HepG2 (cell line): ENCODE results near the gene PROKR1. TPM values are rescaled to one million over a fixed set of nuclear protein-coding genes. Genes with fewer than 3 reads are reported as not detected.

Experiments used
- ATAC-seq: fragments of 200-7000 bp; cut with Tn5 transposase; 3 replicates; pipeline ENCODE4 v1.9.1; 2020; ENCODE audit warnings: mild to moderate bottlenecking, moderate library complexity
- BruUV-seq: library from RNA; stranded (reverse); fragments of 400-500 nt; replicated peaks from 2 replicates; lab custom pipeline; 2021; lab: Mats Ljungman, UMichigan
- CTCF ChIA-PET: fragments of 300-600 bp; formaldehyde crosslinking; extraction: SDS; loops from one replicate; lab custom pipeline; 2021; ENCODE audit warnings: low total read pairs, inconsistent platforms, low intra/inter-chr PET ratio; lab: Yijun Ruan, JAX
- POLR2A ChIA-PET: fragments of 350-600 bp; sonication (Branson Sonifier 250); formaldehyde crosslinking; loops from one replicate; lab custom pipeline; 2020; ENCODE audit warnings: antibody characterized with exemption, inconsistent platforms; lab: Yijun Ruan, JAX
- DNase-seq: peaks from one replicate; pipeline ENCODE4 v3.0.0-alpha.2; 2015; ENCODE audit warnings: low spot score
- FAIRE-seq: peaks from 3 replicates; lab custom pipeline; 2011; peaks lifted over from hg19 to GRCh38; lab: Jason Lieb, UNC
- H2AFZ ChIP-seq: one replicate; pipeline ENCODE4 v1.6.1; 2011; ENCODE audit warnings: low read length, inconsistent platforms
- H3K27ac ChIP-seq: fragments of 300-600 bp; 3 replicates; pipeline ENCODE4 v1.8.0; 2011; ENCODE audit warnings: mixed run types, mild to moderate bottlenecking, mixed read lengths, low read length, inconsistent platforms; ENCODE audit not compliant: insufficient read depth; ENCODE audit errors: extremely low read length
- H3K27me3 ChIP-seq, 2 experiments: fragments of 200-600 bp in 1 of 2; 2 replicates in 1 of 2; 3 replicates in 1 of 2; pipeline versions ENCODE4 v1.6.0 to v1.8.0; 2011; ENCODE audit warnings: low read length in 2 of 2, mild to moderate bottlenecking in 2 of 2, moderate library complexity in 2 of 2, inconsistent platforms in 1 of 2; ENCODE audit not compliant: insufficient read depth in 2 of 2, control insufficient read depth in 1 of 2
- H3K36me3 ChIP-seq, 2 experiments: fragments of 200-600 bp in 1 of 2; replicated peaks in 1 of 2; 2 replicates in 1 of 2; 3 replicates in 1 of 2; pipeline versions ENCODE4 v1.5.1 to v1.8.0; 2011; ENCODE audit warnings: low read length in 2 of 2, inconsistent platforms in 1 of 2; ENCODE audit not compliant: insufficient read depth in 2 of 2, control insufficient read depth in 1 of 2
- H3K4me1 ChIP-seq: 2 replicates; pipeline ENCODE4 v1.5.1; 2012; ENCODE audit warnings: low read length, inconsistent platforms; ENCODE audit not compliant: insufficient read depth
- H3K4me2 ChIP-seq: 2 replicates; pipeline ENCODE4 v1.6.0; 2011; ENCODE audit warnings: low read depth, low read length, inconsistent platforms
- H3K4me3 ChIP-seq, 3 experiments: fragments of 200-600 bp in 1 of 3; sonication (generic), shearing (Covaris generic) in 1 of 3; replicated peaks in 1 of 3; 2 replicates each; pipeline ENCODE4 v1.5.1; 2011 to 2016; ENCODE audit warnings: low read length in 3 of 3, inconsistent platforms in 2 of 3, low read depth in 2 of 3, mild to moderate bottlenecking in 2 of 3, control low read depth in 1 of 3, mixed read lengths in 1 of 3; ENCODE audit not compliant: insufficient read depth in 1 of 3
- H3K79me2 ChIP-seq: one replicate; pipeline ENCODE4 v1.6.1; 2011; ENCODE audit warnings: low read length, inconsistent platforms; ENCODE audit not compliant: insufficient read depth
- H3K9ac ChIP-seq: 2 replicates; pipeline ENCODE4 v1.6.0; 2011; ENCODE audit warnings: mild to moderate bottlenecking, low read depth, low read length, inconsistent platforms; ENCODE audit not compliant: insufficient read depth
- H3K9me3 ChIP-seq: 2 replicates; pipeline ENCODE4 v1.5.1; 2012; ENCODE audit warnings: mild to moderate bottlenecking, low read length
- H4K20me1 ChIP-seq: 2 replicates; pipeline ENCODE4 v1.6.0; 2011; ENCODE audit warnings: inconsistent platforms, mild to moderate bottlenecking, low read length, moderate library complexity; ENCODE audit not compliant: insufficient read depth
- CBX5 ChIP-seq: sonication (generic); formaldehyde crosslinking; IDR thresholded peaks from 2 replicates; pipeline ENCODE4 v1.4.0; 2020; ENCODE audit warnings: missing genetic modification reagents, borderline replicate concordance
- FOSL2 ChIP-seq: sonication (generic); formaldehyde crosslinking; IDR thresholded peaks from 2 replicates; pipeline ENCODE4 v1.4.0; 2020; ENCODE audit warnings: missing genetic modification reagents
- KDM4B ChIP-seq: sonication (generic); formaldehyde crosslinking; IDR thresholded peaks from 2 replicates; pipeline ENCODE4 v1.4.0; 2020; ENCODE audit warnings: missing genetic modification reagents
- MAFK ChIP-seq, 2 experiments: IDR thresholded peaks in 1 of 2; conservative IDR thresholded peaks in 1 of 2; 2 replicates each; pipeline ENCODE4 v1.6.1; 2011; ENCODE audit warnings: improper control_type of control experiment in 2 of 2, low read length in 2 of 2
- MTF1 ChIP-seq: sonication (generic); formaldehyde crosslinking; IDR thresholded peaks from 2 replicates; pipeline ENCODE4 v1.5.0; 2020; ENCODE audit warnings: missing genetic modification reagents
- NCOA1 ChIP-seq: sonication (generic); formaldehyde crosslinking; IDR thresholded peaks from 2 replicates; pipeline ENCODE4 v1.9.0; 2021; ENCODE audit warnings: missing genetic modification reagents
- ZFP1 ChIP-seq: IDR thresholded peaks from 2 replicates; pipeline ENCODE4 v1.6.1; 2016
- ZFP37 ChIP-seq: sonication (generic); formaldehyde crosslinking; IDR thresholded peaks from 2 replicates; pipeline ENCODE4 v1.4.0; 2020; ENCODE audit warnings: missing genetic modification reagents, borderline replicate concordance
- ZNF34 ChIP-seq: sonication (generic); formaldehyde crosslinking; IDR thresholded peaks from 2 replicates; pipeline ENCODE4 v1.4.0; 2020; ENCODE audit warnings: mild to moderate bottlenecking, missing genetic modification reagents, borderline replicate concordance
- WGBS: methylation state at CpG from one replicate; pipeline ENCODE4 v1.1.6; 2017; ENCODE audit warnings: low lambda C conversion rate; 5-methylcytosine and 5-hydroxymethylcytosine counted together
- in situ Hi-C: cut with HindIII; loops from 2 replicates; pipeline ENCODE4 v1.10.0; 2017; ENCODE audit warnings: low pct_unique_long_range_greater_than_20kb; ENCODE audit not compliant: extremely low pct_ligation_motif_present
- intact Hi-C: fragments of 100-400 bp; cut with micrococcal nuclease; formaldehyde crosslinking; loops from one replicate; pipeline ENCODE4 v1.10.0; 2022; ENCODE audit not compliant: unreplicated experiment
- polyA plus RNA-seq, 8 experiments: library from polyadenylated mRNA; depleted of rRNA in 3 of 8; stranded (reverse) in 7 of 8; unstranded in 1 of 8; fragments of >200 nt; fragmentation: Illumina TruSeq in 4 of 8; extraction: Trizol in 4 of 8; gene quantifications; 2 replicates each; pipeline versions ENCODE4 v1.2.1 to v1.2.3, GENCODE V29; 2011 to 2016; ENCODE audit warnings: low read depth in 4 of 8, missing spikeins in 1 of 8, mixed read lengths in 1 of 8; ENCODE audit not compliant: insufficient read depth in 1 of 8
- total RNA-seq, 5 experiments: library from RNA; depleted of rRNA; stranded (reverse); fragments of >200 nt; fragmentation: Illumina TruSeq; extraction: Trizol; gene quantifications; 2 replicates each; pipeline ENCODE4 v1.2.3, GENCODE V29; 2016; ENCODE audit warnings: low read depth in 1 of 5

The PROKR1 gene
- total and polyA plus RNA-seq, 2 of the 13 experiments (the other 11 are each of a cell fraction or from before 2014, with no cell fraction given), result not detected

DNA sequence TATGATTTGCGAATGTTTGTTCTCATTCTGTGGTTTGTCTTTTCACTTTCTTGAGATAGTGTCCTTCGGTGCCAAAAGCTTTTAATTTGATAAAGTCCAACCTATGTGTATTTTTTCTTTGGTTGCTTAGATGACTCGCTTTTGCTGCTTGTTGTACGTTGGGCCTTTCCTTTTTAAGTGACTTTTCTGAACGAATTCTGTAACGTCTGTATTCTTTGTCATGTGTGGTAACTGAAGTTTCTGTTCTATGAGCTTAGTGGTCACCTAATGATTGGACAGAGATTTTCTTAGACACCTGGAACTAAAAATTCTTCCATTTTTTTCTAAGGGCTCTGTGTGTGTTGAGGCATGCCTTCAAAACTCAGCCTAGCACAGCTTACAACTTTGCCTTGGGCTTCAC, 19.6 kb upstream of the PROKR1 start:
- no peak for TF ChIP-seq ZFP37 (CRISPR knock-in tag)
- TF ChIP-seq FOSL2 (CRISPR knock-in tag), result no peak
- TF ChIP-seq MAFK (conservative IDR thresholded peaks at IDR 0.05 in 1 of 2, IDR thresholded peaks at IDR 0.05 in 1 of 2; ENCODE audit: low read length in 2 of 2), result no peak
- POLR2A ChIA-PET, result no interaction called here
- H3K9ac ChIP-seq, result no peak overlapping the region

GRCh38 chr2:68627615-68628014, 15.8 kb upstream of the PROKR1 start:
- Histone ChIP-seq H3K79me2 (no peaks in the 10 kb centered on the region), H2AFZ (no peak overlapping the region), H3K4me2 (no peak overlapping the region), H3K27me3 (no peaks in the 10 kb centered on the region), H3K9ac (no peak overlapping the region), H3K4me1 (no peaks in the 10 kb centered on the region), H3K27ac (no peak overlapping the region), H3K9me3 (no peaks in the 10 kb centered on the region), H3K4me3 (no peak overlapping the region), H3K36me3 (no peaks in the 10 kb centered on the region), H4K20me1 (no peaks in the 10 kb centered on the region)
- in situ Hi-C loops (no loop called here), intact Hi-C loops (no loop called here)
- FAIRE-seq, result no peak
- BruUV-seq, result no TSS peak
- no peak for DNase-seq
- ChIA-PET CTCF (no interaction called here), POLR2A (no interaction called here)
- 7% methylated on average over 3 of the region's 3 CpGs for WGBS
- no peak for TF ChIP-seq ZFP1
- TF ChIP-seq NCOA1 (CRISPR knock-in tag), result no peak
- TF ChIP-seq ZNF34, result no peak
- TF ChIP-seq CBX5, result no peak
- no peak for TF ChIP-seq KDM4B (CRISPR knock-in tag)
- TF ChIP-seq MTF1 (CRISPR knock-in tag), result no peak
- no peak for ATAC-seq

More for the DNA sequence above, 19.6 kb upstream of the PROKR1 start:
- no peak for ATAC-seq
- Histone ChIP-seq H3K4me1 (no peaks in the 10 kb centered on the region), H3K4me3 (no peak overlapping the region), H3K27me3 (no peaks in the 10 kb centered on the region), H4K20me1 (no peaks in the 10 kb centered on the region), H3K79me2 (no peaks in the 10 kb centered on the region), H3K36me3 (no peaks in the 10 kb centered on the region), H3K9me3 (no peaks in the 10 kb centered on the region), H3K4me2 (no peak overlapping the region), H3K27ac (no peak overlapping the region), H2AFZ (no peak overlapping the region)
- FAIRE-seq, result no peak
- 9% methylated on average over 6 of the region's 6 CpGs for WGBS
- intact Hi-C loops, result no loop called here
- CTCF ChIA-PET, result no interaction called here
- no peak for DNase-seq
- BruUV-seq, result no TSS peak
- in situ Hi-C loops, result no loop called here
